DND-41 (cell line): ENCODE measurements around the gene DLG2.

ENCODE experiments used
- ATAC-seq: fragments of 200-7000 bp; cut with Tn5 transposase; 3 replicates; pipeline ENCODE4 v1.9.1; 2021; ENCODE audit warnings: low read depth; ENCODE audit not compliant: insufficient read depth
- DNase-seq: peaks from one replicate; pipeline ENCODE4 v3.0.0-alpha.2; 2020
- H2AFZ ChIP-seq: 2 replicates; pipeline ENCODE4 v1.6.0; 2012; ENCODE audit warnings: low read depth, low read length
- H3K27ac ChIP-seq: 2 replicates; pipeline ENCODE4 v1.5.1; 2012; ENCODE audit warnings: low read length, inconsistent platforms
- H3K27me3 ChIP-seq: fragments of 200-600 bp; sonication (generic); 2 replicates; pipeline ENCODE4 v1.6.0; 2012; ENCODE audit warnings: low read length, mild to moderate bottlenecking, inconsistent platforms; ENCODE audit not compliant: insufficient read depth, poor library complexity
- H3K36me3 ChIP-seq: 2 replicates; pipeline ENCODE4 v1.5.1; 2012; ENCODE audit warnings: low read length, inconsistent platforms; ENCODE audit not compliant: insufficient read depth
- H3K4me1 ChIP-seq: 2 replicates; pipeline ENCODE4 v1.5.1; 2012; ENCODE audit warnings: mild to moderate bottlenecking, low read length; ENCODE audit not compliant: insufficient read depth
- H3K4me2 ChIP-seq: 2 replicates; pipeline ENCODE4 v1.6.0; 2012; ENCODE audit warnings: mild to moderate bottlenecking, moderate library complexity, low read length, inconsistent platforms; ENCODE audit not compliant: insufficient read depth
- H3K4me3 ChIP-seq, 2 experiments: fragments of 200-600 bp in 1 of 2; shearing (Covaris generic) in 1 of 2; 2 replicates each; pipeline ENCODE4 v1.5.1; 2012 to 2016; ENCODE audit warnings: inconsistent platforms in 2 of 2, low read length in 2 of 2, mild to moderate bottlenecking in 2 of 2, low read depth in 1 of 2, moderate library complexity in 1 of 2
- H3K79me2 ChIP-seq: 2 replicates; pipeline ENCODE4 v1.6.0; 2012; ENCODE audit warnings: low read length, inconsistent platforms; ENCODE audit not compliant: insufficient read depth
- H3K9ac ChIP-seq: 2 replicates; pipeline ENCODE4 v1.6.0; 2012; ENCODE audit warnings: low read depth, mild to moderate bottlenecking, inconsistent platforms, low read length, moderate library complexity
- H3K9me3 ChIP-seq: 2 replicates; pipeline ENCODE4 v1.5.1; 2012; ENCODE audit warnings: low read length, moderate library complexity, mild to moderate bottlenecking, inconsistent platforms; ENCODE audit not compliant: insufficient read depth, severe bottlenecking
- H4K20me1 ChIP-seq: 2 replicates; pipeline ENCODE4 v1.6.0; 2012; ENCODE audit warnings: low read length; ENCODE audit not compliant: insufficient read depth
- EZH2 ChIP-seq: IDR thresholded peaks from 3 replicates; pipeline ENCODE4 v1.6.1; 2012; ENCODE audit warnings: borderline replicate concordance, low read depth, mild to moderate bottlenecking, moderate library complexity, low read length, inconsistent platforms; ENCODE audit not compliant: severe bottlenecking
- TF ChIP-seq, protein P1 (sequence below): IDR thresholded peaks from 2 replicates; pipeline ENCODE4 v1.5.1; 2012; ENCODE audit warnings: borderline replicate concordance, low read length, moderate library complexity, mild to moderate bottlenecking; ENCODE audit not compliant: poor library complexity, severe bottlenecking; ENCODE audit errors: extremely low read depth

DLG2 gene

DNA sequence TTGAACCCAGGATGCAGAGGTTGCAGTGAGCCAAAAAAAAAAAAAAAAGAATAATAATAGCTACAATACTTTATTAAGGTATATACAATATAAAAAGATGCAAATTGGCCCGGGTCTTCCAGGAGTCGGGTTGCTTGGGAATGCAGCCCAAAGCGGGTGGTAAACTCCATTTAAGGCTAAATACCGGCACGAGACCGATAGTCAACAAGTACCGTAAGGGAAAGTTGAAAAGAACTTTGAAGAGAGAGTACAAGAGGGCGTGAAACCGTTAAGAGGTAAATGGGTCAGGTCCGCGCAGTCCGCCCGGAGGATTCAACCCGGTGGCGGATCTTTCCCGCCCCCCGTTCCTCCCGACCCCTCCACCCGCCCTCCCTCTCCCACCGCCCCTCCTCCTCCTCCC lies 143.3 kb downstream of the DLG2 start:
- no peak for DNase-seq
- peaks cover 14% of the 10 kb centered on the region for H3K9me3 ChIP-seq
- H2AFZ ChIP-seq = no peak overlapping the region
- H3K4me2 ChIP-seq = no peak overlapping the region
- no peaks in the 10 kb centered on the region for H3K27me3 ChIP-seq
- no peak overlapping the region for H3K4me3 ChIP-seq
- H3K79me2 ChIP-seq = no peaks in the 10 kb centered on the region
- no peak for TF ChIP-seq EZH2
- TF ChIP-seq, protein P1, sequence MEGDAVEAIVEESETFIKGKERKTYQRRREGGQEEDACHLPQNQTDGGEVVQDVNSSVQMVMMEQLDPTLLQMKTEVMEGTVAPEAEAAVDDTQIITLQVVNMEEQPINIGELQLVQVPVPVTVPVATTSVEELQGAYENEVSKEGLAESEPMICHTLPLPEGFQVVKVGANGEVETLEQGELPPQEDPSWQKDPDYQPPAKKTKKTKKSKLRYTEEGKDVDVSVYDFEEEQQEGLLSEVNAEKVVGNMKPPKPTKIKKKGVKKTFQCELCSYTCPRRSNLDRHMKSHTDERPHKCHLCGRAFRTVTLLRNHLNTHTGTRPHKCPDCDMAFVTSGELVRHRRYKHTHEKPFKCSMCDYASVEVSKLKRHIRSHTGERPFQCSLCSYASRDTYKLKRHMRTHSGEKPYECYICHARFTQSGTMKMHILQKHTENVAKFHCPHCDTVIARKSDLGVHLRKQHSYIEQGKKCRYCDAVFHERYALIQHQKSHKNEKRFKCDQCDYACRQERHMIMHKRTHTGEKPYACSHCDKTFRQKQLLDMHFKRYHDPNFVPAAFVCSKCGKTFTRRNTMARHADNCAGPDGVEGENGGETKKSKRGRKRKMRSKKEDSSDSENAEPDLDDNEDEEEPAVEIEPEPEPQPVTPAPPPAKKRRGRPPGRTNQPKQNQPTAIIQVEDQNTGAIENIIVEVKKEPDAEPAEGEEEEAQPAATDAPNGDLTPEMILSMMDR = no peak
- H3K27ac ChIP-seq = no peak overlapping the region
- H4K20me1 ChIP-seq = no peaks in the 10 kb centered on the region
- no peaks in the 10 kb centered on the region for H3K36me3 ChIP-seq
- H3K9ac ChIP-seq = no peak overlapping the region
- no peaks in the 10 kb centered on the region for H3K4me1 ChIP-seq
- ATAC-seq = no peak

- ATAC-seq (no peak), DNase-seq (no peak)
- H3K4me1 ChIP-seq = no peaks in the 10 kb centered on the region
- H3K9me3 ChIP-seq = peaks cover 14% of the 10 kb centered on the region
- no peak overlapping the region for H2AFZ ChIP-seq
- no peak overlapping the region for H3K9ac ChIP-seq
- H3K27me3 ChIP-seq = no peaks in the 10 kb centered on the region
- TF ChIP-seq EZH2 = no peak
- TF ChIP-seq, protein P1 = no peak
- H3K4me2 ChIP-seq = no peak overlapping the region
- H3K4me3 ChIP-seq = no peak overlapping the region
- no peaks in the 10 kb centered on the region for H3K36me3 ChIP-seq
- no peak overlapping the region for H3K27ac ChIP-seq
- H3K79me2 ChIP-seq = no peaks in the 10 kb centered on the region
- no peaks in the 10 kb centered on the region for H4K20me1 ChIP-seq
Measured at GRCh38 chr11:85481862-85482261, 145.3 kb downstream of the DLG2 start.

GRCh38 chr11:85475660-85476517 lies 151.3 kb downstream of the DLG2 start:
- no peak for DNase-seq
- no peak for ATAC-seq

More at GRCh38 chr11:85475660-85476517, 151.3 kb downstream of the DLG2 start:
- Histone ChIP-seq H3K9me3 (peaks cover 6% of the 10 kb centered on the region), H3K27me3 (no peaks in the 10 kb centered on the region), H3K4me2 (no peak overlapping the region), H3K79me2 (no peaks in the 10 kb centered on the region), H3K27ac (no peak overlapping the region), H2AFZ (no peak overlapping the region), H3K9ac (no peak overlapping the region), H3K36me3 (no peaks in the 10 kb centered on the region), H3K4me3 (no peak overlapping the region), H3K4me1 (no peaks in the 10 kb centered on the region), H4K20me1 (no peaks in the 10 kb centered on the region)
- TF ChIP-seq, protein P1 = no peak
- TF ChIP-seq EZH2 = no peak
